HG02973 (cell line): ENCODE measurements around the gene ADORA1.

Experiments used
- ATAC-seq: cut with Tn5 transposase; IDR thresholded peaks from one replicate; pipeline ENCODE4 v1.9.1; 2021; ENCODE audit warnings: moderate library complexity; ENCODE audit not compliant: unreplicated experiment

Gene ADORA1

GRCh38 chr1:203184467-203184866 lies 56.9 kb downstream of the ADORA1 start:
- no peak for ATAC-seq

- ATAC-seq, result no peak
These were observed 57.5 kb downstream of the ADORA1 start for GRCh38 chr1:203185061-203185461.

GRCh38 chr1:203185585-203185984 lies 58.1 kb downstream of the ADORA1 start:
- ATAC-seq, result no peak

GRCh38 chr1:203186091-203186445 lies 58.5 kb downstream of the ADORA1 start:
- no peak for ATAC-seq

GRCh38 chr1:203186446-203187303 lies 59.1 kb downstream of the ADORA1 start, which contains the start of gene CHI3L1:
Gene CHI3L1 (minus strand): TSS chr1:203186704. CDS start chr1:203186623, 81 bp downstream.
- no peak for ATAC-seq

GRCh38 chr1:203187304-203187685 lies 59.8 kb downstream of the ADORA1 start:
- no peak for ATAC-seq

- ATAC-seq, result no peak
These were observed 60.3 kb downstream of the ADORA1 start for GRCh38 chr1:203187689-203188264.

GRCh38 chr1:203188686-203189232 lies 61.2 kb downstream of the ADORA1 start:
- no peak for ATAC-seq

- no peak for ATAC-seq
These were observed 62.4 kb downstream of the ADORA1 start for GRCh38 chr1:203189951-203190352.

- no peak for ATAC-seq
These were observed 63.4 kb downstream of the ADORA1 start for GRCh38 chr1:203190949-203191348.

GRCh38 chr1:203196371-203196770 lies 68.8 kb downstream of the ADORA1 start:
- ATAC-seq, result no peak

- ATAC-seq, result no peak
These were observed 70.1 kb downstream of the ADORA1 start for GRCh38 chr1:203197625-203198024.

- no peak for ATAC-seq
These were observed 71.5 kb downstream of the ADORA1 start for GRCh38 chr1:203199002-203199401.

GRCh38 chr1:203199481-203199815 lies 71.9 kb downstream of the ADORA1 start:
- ATAC-seq, result no peak

- no peak for ATAC-seq
These were observed 72.5 kb downstream of the ADORA1 start for GRCh38 chr1:203199816-203200571.

- ATAC-seq, result no peak
These were observed 73.4 kb downstream of the ADORA1 start for GRCh38 chr1:203200916-203201315.

GRCh38 chr1:203201516-203202205 lies 74.1 kb downstream of the ADORA1 start:
- ATAC-seq, result no peak

GRCh38 chr1:203202431-203203245 lies 75.1 kb downstream of the ADORA1 start:
- ATAC-seq, result no peak

- ATAC-seq, result no peak
These were observed 77.2 kb downstream of the ADORA1 start for GRCh38 chr1:203204756-203205155.

- no peak for ATAC-seq
These were observed 78.7 kb downstream of the ADORA1 start for GRCh38 chr1:203206129-203206687.
